ENCODE results near the gene PRICKLE1.

PRICKLE1 gene

GRCh38 chr12:42492267-42492666 is 97.3 kb downstream of the PRICKLE1 start:
- no peak for DNase-seq (ENCODE audit: low read depth, low spot score)

DNA sequence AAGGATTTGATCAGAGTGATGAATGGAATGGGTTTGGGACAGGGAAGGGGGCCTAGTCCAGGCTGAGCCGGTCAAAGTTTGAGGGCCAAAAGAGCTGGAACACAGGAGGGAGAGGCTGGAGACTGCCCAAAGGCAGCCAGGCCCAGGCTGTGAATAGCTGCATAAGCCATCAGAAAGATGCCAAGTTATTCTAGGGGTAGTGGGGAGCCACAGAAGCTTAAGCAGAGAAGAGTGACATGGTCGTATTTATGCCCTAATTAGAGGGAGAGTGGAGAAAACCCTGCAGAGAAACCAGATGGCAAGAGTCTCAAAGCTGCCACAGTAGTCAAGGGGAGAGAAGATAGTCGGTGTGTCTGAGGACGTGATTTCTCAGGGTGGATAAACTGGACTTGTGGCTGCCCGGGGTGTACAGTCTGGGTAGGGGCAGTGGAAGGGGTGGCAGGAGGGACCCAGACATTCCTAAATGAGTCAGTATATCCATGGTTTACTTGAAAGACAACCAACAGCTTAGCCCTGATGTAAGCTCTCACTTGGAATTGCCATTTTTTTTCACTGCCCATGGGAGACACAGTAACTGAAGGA is 99.2 kb downstream of the PRICKLE1 start:
- DNase-seq (ENCODE audit: low read depth, low spot score), result no peak

DNA sequence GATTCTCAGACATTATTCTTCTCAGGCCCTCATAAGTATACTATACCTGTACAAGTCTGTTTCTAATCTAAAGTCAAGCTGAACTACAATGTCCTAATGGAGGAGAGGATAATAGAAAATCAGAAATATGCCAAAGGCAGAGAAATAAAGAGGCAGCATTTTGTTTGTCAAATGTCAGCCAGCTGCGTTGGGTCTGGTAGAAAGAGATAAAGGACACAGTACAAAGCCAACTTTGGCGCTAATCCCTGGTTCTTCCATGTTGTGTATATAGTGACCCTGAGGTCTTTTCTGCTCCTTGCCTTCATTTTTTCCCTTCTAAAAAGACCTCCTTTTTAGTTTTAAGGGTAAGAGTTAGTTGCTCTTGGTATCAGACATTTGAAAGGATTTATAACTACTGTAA is 103.1 kb downstream of the PRICKLE1 start:
- no peak for DNase-seq (ENCODE audit: low read depth, low spot score)

GRCh38 chr12:42485823-42486222 is 103.7 kb downstream of the PRICKLE1 start:
- DNase-seq (ENCODE audit: low read depth, low spot score), result no peak

DNA sequence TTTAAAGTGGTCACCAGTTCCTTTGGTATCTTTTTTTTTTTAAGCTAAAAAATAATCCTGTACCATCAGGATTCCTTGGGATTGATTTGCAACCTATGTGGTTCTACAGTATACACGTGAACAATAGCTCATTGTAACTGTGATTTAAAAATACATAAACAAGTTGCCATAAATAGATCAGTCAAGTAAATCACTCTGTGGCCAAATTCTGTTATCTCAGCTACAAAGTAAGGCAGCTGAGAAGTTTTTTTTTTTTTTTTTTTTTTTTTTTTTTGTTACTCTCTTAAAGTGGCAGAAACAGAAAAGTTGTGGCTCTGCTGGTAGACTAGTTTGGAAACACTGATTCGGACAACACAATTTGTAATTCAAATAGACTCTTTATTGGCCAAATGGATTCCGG is 104.5 kb downstream of the PRICKLE1 start:
- DNase-seq (ENCODE audit: low read depth, low spot score), result no peak

DNA sequence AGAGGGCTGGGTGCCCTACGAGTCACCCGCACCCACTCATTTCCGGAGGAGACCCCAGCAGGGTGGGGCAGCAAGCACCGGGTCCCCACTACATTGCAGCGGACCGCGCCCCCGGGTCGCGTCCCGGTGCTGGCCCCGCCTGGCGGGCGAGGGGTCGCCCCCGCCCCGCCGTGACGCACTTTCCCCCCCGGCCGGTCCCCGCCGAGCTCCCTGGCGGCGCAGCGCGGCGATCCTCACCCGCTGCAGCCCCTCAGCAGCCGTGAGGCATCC is 106.1 kb downstream of the PRICKLE1 start:
- no peak for DNase-seq (ENCODE audit: low read depth, low spot score)

- no peak for DNase-seq (ENCODE audit: low read depth, low spot score)
Measured at GRCh38 chr12:42482748-42483520, 106.6 kb downstream of the PRICKLE1 start.

DNA sequence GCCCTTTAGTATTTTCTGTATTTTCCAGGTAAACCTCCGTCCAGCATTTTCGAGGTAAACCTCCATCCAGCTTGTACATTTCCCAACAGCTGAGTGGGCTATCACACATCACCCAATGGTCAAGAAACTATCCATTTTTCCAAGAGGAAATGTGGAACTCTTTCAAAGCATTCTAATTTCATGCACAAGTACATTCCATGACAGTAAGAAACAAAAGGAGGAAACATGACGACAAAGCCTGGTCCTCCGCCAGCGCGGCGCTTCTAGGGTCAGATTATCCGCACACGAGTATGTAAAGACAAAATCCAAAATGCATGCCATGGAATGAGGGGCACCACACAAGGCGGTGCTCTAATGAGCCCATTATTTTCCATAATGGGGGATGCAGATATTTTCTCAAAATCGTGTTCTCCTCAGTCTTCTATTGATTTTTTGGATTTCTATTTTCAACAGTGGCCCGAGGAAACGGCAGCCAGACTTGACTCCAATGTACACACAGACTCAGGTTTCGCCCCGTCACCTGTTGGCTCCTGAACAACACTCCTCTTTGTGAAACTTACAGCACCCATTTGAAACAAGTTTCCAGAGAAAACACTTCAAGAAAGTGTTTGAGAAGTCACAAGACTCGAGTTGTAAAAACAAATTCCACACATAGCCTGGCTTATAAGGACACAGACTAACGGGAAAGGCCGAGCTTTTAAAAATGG is 107.4 kb downstream of the PRICKLE1 start:
- no peak for DNase-seq (ENCODE audit: low read depth, low spot score)

GRCh38 chr12:42481368-42481767 is 108.2 kb downstream of the PRICKLE1 start:
- DNase-seq (ENCODE audit: low read depth, low spot score), result no peak

GRCh38 chr12:42477941-42478340 is 111.6 kb downstream of the PRICKLE1 start:
- DNase-seq (ENCODE audit: low read depth, low spot score), result no peak

- DNase-seq (ENCODE audit: low read depth, low spot score), result no peak
Measured at GRCh38 chr12:42475106-42475505, 114.4 kb downstream of the PRICKLE1 start.

- no peak for DNase-seq (ENCODE audit: low read depth, low spot score)
Measured at GRCh38 chr12:42474391-42474790, 115.2 kb downstream of the PRICKLE1 start.

- DNase-seq (ENCODE audit: low read depth, low spot score), result no peak
Measured at GRCh38 chr12:42473561-42473960, 116.0 kb downstream of the PRICKLE1 start.

DNA sequence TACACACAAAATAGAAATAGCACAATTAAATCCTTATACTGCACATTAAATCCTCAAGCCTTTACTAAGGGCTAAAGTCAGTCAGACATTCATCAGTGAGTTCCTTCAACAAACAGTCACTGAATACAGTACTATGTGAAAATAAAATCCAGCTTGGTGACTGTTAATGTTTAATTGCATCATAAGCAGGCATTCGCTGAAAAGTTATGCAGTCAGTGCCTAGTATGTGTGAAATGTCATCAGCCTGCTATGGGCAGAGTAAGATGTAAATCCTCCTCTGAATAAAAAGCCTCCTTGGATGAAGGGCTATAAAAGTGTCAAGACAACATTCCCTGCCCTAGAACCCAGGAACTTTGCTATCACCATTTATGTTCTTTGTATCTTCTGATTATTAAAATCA is 116.4 kb downstream of the PRICKLE1 start:
- no peak for DNase-seq (ENCODE audit: low read depth, low spot score)

GRCh38 chr12:42472376-42472775 is 117.2 kb downstream of the PRICKLE1 start:
- DNase-seq (ENCODE audit: low read depth, low spot score), result no peak

DNA sequence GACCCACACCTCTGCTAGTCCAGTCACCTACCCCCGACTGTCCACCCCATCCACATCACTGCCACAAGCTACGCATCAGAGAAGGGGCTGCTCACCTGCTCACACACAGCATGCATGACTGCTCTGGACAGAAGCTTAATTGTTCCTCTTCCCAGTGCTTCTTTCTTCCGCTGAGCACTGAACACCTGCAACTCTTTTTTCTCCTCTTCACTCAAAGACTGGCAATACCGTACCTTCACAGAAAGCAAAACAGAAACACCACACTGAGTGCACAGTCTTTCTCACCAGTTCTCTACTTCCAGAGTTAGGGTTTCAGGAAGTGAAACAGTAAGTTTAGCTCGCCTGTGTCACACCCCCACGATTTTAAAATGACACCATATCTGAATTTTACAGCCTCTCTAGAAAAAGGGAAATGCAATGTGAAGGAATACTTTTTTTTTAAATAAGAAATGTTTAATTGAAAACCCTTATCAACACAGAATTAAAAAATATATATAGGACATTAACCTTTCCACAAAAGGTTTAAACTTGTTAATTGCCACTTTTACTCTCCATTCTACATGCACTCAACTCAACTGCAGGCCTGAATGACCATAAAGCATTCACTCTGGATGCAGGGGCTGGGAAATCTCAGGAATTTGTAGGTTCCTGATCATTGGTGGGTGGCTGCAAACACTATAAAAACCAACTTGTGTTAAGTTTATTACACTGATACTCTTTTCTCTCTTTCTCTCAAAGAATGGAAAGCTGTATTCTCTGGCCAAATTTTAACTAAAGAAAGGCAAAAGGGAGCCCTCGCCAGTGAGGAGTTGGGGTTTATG is 120.0 kb downstream of the PRICKLE1 start:
- DNase-seq (ENCODE audit: low read depth, low spot score), result no peak

- DNase-seq (ENCODE audit: low read depth, low spot score), result no peak
Measured at GRCh38 chr12:42468921-42469320, 120.6 kb downstream of the PRICKLE1 start.

- no peak for DNase-seq (ENCODE audit: low read depth, low spot score)
Measured at GRCh38 chr12:42468341-42468821, 121.2 kb downstream of the PRICKLE1 start.

DNA sequence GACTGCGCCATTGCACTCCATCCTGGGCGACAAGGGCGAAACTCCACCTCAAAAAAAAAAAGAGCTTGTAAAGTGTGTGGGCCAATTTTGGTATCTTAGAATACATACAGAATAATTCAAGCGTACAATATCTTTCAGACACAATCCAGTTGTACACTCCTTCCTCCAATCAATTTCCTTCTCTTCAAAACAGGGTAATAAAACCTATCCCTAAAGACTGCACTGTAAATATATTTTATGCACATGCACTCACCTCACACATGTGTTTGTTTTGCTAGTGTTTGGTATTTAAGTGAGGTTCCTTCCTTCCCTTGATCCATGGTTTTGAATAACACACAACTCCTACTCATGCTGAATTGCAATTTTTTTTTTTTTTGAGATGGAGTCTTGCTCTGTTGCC is 125.9 kb downstream of the PRICKLE1 start:
- no peak for DNase-seq (ENCODE audit: low read depth, low spot score)

DNA sequence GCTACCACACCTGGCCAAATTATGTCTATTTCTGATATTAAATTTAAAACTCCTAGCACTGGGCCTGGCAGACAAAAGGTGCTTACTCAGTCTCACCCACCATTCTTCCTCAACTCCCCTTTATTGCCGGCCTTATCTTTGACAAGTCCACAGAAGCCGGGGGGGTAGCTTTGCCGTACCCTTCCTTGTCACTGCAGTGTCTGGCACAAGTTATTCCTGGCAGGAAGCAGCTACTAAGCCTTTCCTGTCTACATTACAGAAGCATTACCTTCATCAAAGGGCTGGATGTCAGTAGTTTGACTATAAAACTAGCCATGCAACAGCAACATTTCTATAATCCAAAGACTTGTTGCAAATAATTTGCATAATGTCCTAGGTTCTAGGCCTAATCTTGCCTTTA is 127.1 kb downstream of the PRICKLE1 start:
- no peak for DNase-seq (ENCODE audit: low read depth, low spot score)

GRCh38 chr12:42459336-42459847 is 130.2 kb downstream of the PRICKLE1 start:
- DNase-seq (ENCODE audit: low read depth, low spot score), result no peak

DNA sequence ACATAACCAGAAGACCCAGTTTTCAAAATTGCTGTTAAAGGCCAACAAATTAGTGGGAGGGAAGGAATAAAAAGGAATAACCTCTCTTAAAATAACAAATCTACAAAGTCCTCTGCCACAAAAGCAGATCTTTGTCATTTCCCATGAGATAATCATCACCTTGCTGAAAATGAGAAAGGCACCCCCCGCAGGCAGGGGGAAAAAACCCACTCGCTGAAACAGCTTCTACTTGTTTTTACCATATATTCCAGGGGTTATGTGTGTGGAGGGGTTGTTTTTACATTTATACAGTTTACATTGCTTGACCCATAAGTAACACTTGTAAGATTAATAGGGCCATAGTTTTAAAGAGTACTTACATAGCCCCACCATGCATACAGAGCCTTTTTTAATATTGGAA is 131.0 kb downstream of the PRICKLE1 start:
- no peak for DNase-seq (ENCODE audit: low read depth, low spot score)

Measured in brain pericyte (primary cell).